ENCODE measurements around the gene MAP2K2.

Gene MAP2K2

GRCh38 chr19:4075373-4075772 lies 48.5 kb downstream of the MAP2K2 start:
- Histone ChIP-seq H3K4me3 (ENCODE audit: low read depth, low read length) (no peak overlapping the region), H3K27ac (ENCODE audit: extremely low read depth, low read depth, low read length) (no peak overlapping the region), H3K9me3 (ENCODE audit: control insufficient read depth, insufficient read depth, low read depth, low read length) (no peaks in the 10 kb centered on the region), H3K36me3 (ENCODE audit: control insufficient read depth in 2 of 2, insufficient read depth in 1 of 2, low read length in 2 of 2) (no peaks in the 10 kb centered on the region), H3K4me1 (ENCODE audit: control insufficient read depth, insufficient read depth, low read length) (no peaks in the 10 kb centered on the region)
- ChIA-PET POLR2A (interaction anchor here (0.7 kb wide), 1 partner anchor 105 kb away, joined by 3 read pairs; the partner anchor contains the start of gene DAPK3), CTCF (interaction anchor here (0.6 to 0.9 kb wide), 2 partner anchors 68 to 90 kb away, joined by 3 read pairs; no protein-coding TSS in a partner anchor)
- TF ChIP-seq, protein P1, sequence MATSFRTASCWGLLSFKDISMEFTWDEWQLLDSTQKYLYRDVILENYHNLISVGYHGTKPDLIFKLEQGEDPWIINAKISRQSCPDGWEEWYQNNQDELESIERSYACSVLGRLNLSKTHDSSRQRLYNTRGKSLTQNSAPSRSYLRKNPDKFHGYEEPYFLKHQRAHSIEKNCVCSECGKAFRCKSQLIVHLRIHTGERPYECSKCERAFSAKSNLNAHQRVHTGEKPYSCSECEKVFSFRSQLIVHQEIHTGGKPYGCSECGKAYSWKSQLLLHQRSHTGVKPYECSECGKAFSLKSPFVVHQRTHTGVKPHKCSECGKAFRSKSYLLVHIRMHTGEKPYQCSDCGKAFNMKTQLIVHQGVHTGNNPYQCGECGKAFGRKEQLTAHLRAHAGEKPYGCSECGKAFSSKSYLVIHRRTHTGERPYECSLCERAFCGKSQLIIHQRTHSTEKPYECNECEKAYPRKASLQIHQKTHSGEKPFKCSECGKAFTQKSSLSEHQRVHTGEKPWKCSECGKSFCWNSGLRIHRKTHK (tag by site-specific recombination; IDR thresholded peaks at IDR 0.05) = no peak
- TF ChIP-seq ZNF37A (tag by site-specific recombination; IDR thresholded peaks at IDR 0.05) (no peak), BCL11A (tag by site-specific recombination; IDR thresholded peaks at IDR 0.05; ENCODE audit: low read depth) (no peak), ZNF280D (tag by site-specific recombination; IDR thresholded peaks at IDR 0.05) (no peak), ZNF184 (tag by site-specific recombination; IDR thresholded peaks at IDR 0.05) (no peak), ZBTB17 (tag by site-specific recombination; IDR thresholded peaks at IDR 0.05) (no peak), ZNF473 (tag by site-specific recombination; IDR thresholded peaks at IDR 0.05) (no peak), ZSCAN23 (tag by site-specific recombination; IDR thresholded peaks at IDR 0.05) (no peak), ZNF776 (tag by site-specific recombination; IDR thresholded peaks at IDR 0.05; ENCODE audit: borderline replicate concordance) (no peak)
- TF ChIP-seq, protein P2, sequence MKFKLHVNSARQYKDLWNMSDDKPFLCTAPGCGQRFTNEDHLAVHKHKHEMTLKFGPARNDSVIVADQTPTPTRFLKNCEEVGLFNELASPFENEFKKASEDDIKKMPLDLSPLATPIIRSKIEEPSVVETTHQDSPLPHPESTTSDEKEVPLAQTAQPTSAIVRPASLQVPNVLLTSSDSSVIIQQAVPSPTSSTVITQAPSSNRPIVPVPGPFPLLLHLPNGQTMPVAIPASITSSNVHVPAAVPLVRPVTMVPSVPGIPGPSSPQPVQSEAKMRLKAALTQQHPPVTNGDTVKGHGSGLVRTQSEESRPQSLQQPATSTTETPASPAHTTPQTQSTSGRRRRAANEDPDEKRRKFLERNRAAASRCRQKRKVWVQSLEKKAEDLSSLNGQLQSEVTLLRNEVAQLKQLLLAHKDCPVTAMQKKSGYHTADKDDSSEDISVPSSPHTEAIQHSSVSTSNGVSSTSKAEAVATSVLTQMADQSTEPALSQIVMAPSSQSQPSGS (tag by site-specific recombination; IDR thresholded peaks at IDR 0.05; ENCODE audit: low read depth) = no peak

- no peaks in the 10 kb centered on the region for H3K36me3 ChIP-seq (ENCODE audit: control insufficient read depth in 2 of 2, insufficient read depth in 1 of 2, low read length in 2 of 2)
- CTCF ChIA-PET = no interaction called here
- H3K4me1 ChIP-seq (ENCODE audit: control insufficient read depth, insufficient read depth, low read length) = no peaks in the 10 kb centered on the region; the same call in 1 of the 2 replicates
- H3K9me3 ChIP-seq (ENCODE audit: control insufficient read depth, insufficient read depth, low read depth, low read length) = no peaks in the 10 kb centered on the region
- no peak overlapping the region for H3K27ac ChIP-seq (ENCODE audit: extremely low read depth, low read depth, low read length)
- no peak overlapping the region for H3K4me3 ChIP-seq (ENCODE audit: low read depth, low read length)
- POLR2A ChIA-PET = no interaction called here
- TF ChIP-seq ZNF341 (tag by site-specific recombination; IDR thresholded peaks at IDR 0.05; ENCODE audit: low read depth) (no peak), ZNF146 (tag by site-specific recombination; IDR thresholded peaks at IDR 0.05) (peak; percentile 92), ZBTB21 (tag by site-specific recombination; IDR thresholded peaks at IDR 0.05) (no peak), AEBP2 (tag by site-specific recombination; IDR thresholded peaks at IDR 0.05; ENCODE audit: borderline replicate concordance) (no peak), ZNF610 (tag by site-specific recombination; IDR thresholded peaks at IDR 0.05; ENCODE audit: borderline replicate concordance) (no peak), ZNF473 (tag by site-specific recombination; IDR thresholded peaks at IDR 0.05) (no peak)
- TF ChIP-seq, protein P3, sequence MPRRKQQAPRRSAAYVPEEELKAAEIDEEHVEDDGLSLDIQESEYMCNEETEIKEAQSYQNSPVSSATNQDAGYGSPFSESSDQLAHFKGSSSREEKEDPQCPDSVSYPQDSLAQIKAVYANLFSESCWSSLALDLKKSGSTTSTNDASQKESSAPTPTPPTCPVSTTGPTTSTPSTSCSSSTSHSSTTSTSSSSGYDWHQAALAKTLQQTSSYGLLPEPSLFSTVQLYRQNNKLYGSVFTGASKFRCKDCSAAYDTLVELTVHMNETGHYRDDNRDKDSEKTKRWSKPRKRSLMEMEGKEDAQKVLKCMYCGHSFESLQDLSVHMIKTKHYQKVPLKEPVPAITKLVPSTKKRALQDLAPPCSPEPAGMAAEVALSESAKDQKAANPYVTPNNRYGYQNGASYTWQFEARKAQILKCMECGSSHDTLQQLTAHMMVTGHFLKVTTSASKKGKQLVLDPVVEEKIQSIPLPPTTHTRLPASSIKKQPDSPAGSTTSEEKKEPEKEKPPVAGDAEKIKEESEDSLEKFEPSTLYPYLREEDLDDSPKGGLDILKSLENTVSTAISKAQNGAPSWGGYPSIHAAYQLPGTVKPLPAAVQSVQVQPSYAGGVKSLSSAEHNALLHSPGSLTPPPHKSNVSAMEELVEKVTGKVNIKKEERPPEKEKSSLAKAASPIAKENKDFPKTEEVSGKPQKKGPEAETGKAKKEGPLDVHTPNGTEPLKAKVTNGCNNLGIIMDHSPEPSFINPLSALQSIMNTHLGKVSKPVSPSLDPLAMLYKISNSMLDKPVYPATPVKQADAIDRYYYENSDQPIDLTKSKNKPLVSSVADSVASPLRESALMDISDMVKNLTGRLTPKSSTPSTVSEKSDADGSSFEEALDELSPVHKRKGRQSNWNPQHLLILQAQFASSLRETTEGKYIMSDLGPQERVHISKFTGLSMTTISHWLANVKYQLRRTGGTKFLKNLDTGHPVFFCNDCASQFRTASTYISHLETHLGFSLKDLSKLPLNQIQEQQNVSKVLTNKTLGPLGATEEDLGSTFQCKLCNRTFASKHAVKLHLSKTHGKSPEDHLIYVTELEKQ (tag by site-specific recombination; IDR thresholded peaks at IDR 0.05; ENCODE audit: borderline replicate concordance) = no peak
- TF ChIP-seq, protein P4, sequence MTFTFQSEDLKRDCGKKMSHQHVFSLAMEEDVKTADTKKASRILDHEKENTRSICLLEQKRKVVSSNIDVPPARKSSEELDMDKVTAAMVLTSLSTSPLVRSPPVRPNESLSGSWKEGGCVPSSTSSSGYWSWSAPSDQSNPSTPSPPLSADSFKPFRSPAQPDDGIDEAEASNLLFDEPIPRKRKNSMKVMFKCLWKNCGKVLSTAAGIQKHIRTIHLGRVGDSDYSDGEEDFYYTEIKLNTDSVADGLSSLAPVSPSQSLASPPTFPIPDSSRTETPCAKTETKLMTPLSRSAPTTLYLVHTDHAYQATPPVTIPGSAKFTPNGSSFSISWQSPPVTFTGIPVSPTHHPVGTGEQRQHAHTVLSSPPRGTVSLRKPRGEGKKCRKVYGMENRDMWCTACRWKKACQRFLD (tag by site-specific recombination; IDR thresholded peaks at IDR 0.05) = no peak
Observed at GRCh38 chr19:4071610-4072009, 52.3 kb downstream of the MAP2K2 start.

Measured in HEK293 (cell line).